ENCODE data around the gene CACNA1B.

Gene CACNA1B

GRCh38 chr9:137988051-137988450 is 110.5 kb downstream of the CACNA1B start:
- no peak for DNase-seq

GRCh38 chr9:137988701-137989100 is 111.1 kb downstream of the CACNA1B start:
- DNase-seq, result no peak

DNA sequence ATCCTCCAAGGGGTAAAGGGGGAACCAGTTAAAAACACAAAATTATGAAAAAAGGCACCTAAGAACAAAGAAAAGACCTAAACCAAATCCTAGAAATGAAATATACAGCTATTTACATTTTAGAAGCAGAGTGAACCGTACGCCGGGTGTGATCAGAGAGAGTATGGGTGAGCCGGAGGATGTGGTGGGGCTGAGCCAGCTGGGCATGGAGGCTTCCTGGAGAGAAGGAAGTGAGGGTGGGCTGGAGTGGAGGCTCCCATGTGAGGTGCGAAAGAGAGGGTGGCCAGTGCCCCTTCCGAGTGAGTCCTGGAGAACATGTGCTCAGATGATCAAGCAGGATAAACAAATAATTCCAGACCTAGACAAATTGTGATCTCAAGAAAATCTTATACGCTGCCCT is 111.6 kb downstream of the CACNA1B start:
- DNase-seq, result no peak

DNA sequence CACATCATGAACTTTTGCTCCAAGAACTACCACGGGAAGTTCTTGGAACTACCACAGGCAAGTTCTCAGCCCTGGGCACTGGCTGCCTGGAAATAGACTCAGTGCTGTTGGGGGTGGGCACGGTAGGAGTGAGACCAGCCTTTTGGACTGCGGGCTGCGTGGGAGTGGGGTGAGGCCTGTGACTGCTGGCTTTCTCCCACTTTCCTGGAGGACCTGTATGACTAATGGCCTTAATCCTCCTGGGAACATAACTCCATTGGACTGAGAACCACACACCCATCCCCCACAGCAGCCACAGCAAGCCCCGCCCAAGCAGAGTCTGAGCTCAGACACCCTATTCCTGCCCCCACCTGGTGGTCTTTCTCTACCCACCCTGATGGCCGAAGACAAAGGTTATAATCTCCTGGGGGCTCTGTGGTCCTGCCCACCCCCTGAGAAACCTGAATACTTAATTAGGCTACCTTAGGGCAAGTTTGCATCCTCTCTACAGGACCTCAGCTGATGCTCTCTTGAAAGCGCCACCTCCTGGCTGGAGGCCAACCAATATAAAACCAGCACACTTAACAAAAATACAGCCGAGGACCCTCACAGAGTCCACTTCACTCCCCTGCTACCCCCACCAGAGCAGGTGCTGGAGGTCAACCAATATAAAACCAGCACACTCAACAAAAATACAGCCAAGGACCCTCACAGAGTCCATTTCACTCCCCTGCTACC is 112.6 kb downstream of the CACNA1B start:
- no peak for DNase-seq

DNA sequence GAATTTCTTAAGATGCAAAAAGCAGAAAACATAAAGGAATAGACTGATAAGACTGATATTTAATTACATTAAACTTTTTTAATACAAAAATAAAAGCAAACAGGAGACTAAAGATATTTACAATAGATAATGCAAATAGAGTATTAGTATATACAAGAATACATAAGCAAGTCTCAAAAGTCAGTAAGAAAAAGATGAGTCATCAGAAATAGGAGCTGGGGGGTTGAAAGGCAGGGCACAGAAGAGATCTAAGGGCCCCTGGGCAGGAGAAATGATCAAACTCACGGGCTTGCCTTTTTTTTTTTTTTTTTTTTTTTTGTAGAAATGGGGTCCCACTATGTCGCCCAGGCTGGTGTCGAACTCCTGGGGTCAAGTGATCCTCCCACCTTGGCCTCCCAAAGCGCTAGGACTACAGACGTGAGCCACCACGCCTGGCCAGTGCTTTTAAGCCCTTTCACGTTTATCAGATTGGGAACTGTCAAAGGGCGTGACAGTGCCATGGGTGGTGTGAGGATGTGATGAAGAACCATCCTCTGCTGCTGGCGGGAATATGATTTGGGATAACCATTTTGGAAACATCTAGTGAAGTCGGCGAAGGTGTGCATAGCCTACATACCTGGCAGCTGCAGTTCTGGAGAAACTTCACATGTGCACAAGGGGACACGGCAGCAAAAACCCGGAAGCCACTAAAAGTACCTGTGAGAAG is 126.1 kb downstream of the CACNA1B start:
- DNase-seq, result no peak

DNA sequence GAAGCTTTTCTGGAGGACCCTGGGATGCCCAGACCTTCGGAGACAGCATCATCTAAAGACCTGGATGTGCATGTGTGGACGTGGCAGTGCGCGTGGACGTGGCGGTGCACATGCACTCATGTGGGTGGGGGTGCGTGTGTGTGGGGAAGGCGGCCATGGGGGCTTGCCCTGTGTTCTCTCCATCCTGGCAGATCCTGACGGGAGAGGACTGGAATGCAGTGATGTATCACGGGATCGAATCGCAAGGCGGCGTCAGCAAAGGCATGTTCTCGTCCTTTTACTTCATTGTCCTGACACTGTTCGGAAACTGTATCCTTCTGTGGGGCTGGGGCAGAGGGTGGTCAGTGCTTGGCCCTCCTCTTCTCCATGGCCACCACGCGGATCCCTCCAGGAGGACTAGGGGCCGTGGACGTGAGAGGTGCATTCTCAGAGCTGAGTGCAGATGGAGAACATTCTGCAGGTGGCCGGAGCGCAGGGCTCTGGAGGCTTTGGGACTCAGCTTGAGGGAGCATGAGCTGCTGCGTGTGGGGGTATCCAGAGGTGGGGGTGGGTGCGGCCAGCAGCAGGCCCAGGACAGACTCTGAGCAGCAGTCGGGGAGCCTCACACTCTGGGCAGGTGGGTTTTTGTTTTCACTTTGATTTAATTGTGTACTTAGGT is 129.1 kb downstream of the CACNA1B start:
- no peak for DNase-seq

- DNase-seq, result no peak
Observed at GRCh38 chr9:138007566-138007917, 130.0 kb downstream of the CACNA1B start.

DNA sequence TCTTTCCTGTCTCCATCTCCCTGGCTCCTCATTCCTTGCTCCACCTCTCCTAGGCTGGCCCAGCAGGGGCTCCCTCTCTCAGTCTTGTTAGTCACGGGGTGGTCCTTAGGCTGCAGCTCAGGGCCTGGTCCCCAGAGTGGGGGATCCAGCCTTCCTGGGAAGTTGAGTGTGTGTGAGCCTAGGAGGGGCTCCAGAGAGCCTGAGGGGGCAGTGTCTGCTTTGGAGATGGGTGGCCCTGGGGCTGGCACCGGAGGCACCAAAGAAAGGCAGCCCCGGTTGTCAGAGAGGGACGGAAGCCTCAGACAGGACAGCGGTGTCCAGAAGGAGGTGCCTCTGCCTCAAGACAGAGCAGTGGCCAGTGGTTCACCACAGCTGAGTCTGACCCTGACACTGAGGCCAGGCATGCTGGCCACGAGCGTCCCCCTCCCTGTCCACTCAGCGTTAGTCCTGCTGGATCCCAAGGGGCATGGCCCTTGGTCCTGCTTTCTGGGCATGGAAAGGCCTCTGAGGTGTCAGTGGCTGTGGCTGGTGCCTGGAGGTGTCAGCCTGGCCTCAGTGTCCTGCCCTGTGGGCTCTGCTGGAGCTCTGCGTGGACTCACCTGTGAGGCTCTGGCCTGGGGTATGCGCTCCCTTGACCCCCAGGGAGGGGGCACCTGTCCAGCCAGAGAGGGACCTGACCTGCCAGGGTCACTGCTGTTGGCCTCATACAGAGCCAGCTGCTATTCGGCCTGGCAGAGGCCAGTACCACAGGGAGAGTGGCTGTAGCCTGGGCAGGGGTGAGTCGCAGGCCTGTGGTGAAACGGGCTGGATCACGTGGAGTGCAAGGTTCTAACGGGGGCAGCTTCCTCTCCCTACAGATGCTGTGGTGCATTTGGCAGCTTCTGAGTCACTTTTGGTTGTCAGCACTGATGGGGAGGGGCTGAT is 130.6 kb downstream of the CACNA1B start:
- no peak for DNase-seq

- DNase-seq, result no peak
Observed at GRCh38 chr9:138009016-138009802, 131.6 kb downstream of the CACNA1B start.

GRCh38 chr9:138009803-138010690 is 132.5 kb downstream of the CACNA1B start:
- no peak for DNase-seq

GRCh38 chr9:138010861-138011260 is 133.3 kb downstream of the CACNA1B start:
- no peak for DNase-seq

DNA sequence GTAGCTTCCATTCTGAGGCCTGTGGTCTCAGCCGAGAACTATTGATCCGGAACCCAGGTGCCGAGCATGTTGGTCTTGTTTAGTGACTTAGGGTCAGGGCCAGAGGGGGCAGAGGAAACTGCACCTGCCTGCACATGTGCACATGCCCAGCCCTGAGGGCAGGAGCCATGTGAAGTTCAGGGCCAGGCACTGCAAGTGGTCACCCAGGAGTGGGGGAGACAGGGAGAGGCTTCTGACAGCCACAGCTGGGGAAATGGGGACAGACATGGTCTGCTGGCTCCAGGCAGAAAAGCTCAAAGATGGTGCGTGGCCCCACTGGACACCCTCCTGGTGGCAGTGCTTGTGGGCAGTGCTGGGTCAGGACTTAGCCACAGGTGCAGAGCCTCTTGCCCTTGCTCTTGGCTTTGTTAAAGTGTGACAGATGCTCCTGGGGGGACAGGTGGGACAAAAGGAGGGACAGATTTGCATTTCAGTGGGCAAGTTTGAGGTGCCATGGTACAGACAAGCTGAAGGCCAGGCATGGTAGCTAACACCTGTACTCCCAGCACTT is 134.4 kb downstream of the CACNA1B start:
- no peak for DNase-seq

DNA sequence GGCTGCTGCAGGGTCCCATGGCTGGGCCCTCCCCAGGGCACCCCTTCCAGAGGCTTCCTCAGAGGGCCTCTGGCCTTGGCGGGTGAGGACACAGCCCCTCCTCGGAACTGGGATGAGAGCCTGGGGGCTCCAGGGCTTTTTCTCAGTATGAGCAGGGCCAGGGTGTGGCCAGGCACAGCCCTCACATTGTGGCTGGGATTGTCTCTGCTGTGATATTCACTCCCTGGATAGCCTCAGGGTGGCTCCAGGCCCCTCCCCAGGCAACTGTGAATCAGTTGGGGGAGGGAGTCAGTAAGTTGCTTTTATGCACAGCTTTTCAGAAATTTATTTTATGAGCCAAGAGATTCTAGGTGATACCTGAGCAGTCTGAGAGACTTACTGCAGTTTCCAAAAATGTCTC is 135.7 kb downstream of the CACNA1B start:
- no peak for DNase-seq

- no peak for DNase-seq
Observed at GRCh38 chr9:138013836-138014562, 136.4 kb downstream of the CACNA1B start.

DNA sequence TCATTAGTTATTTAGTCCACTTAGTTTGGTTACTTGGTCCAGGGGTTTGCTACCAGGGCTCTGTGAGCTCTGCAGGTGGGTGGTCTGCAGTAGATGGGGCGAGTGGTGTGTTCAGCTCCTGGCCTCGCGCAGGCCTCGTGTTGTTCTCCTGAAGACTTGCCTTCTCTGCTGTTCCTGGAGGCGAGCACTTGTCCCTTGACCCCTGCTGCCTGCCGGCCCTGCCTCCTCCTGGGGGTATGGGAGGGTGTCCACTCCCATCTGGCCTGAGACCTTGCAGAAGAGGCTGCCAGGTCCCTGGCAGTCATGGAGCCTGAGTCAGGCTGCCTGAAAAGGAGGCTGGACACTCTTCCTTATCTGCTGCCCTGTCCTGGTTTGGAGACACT is 137.0 kb downstream of the CACNA1B start:
- no peak for DNase-seq

GRCh38 chr9:138015021-138015829 is 137.6 kb downstream of the CACNA1B start:
- DNase-seq, result no peak

DNA sequence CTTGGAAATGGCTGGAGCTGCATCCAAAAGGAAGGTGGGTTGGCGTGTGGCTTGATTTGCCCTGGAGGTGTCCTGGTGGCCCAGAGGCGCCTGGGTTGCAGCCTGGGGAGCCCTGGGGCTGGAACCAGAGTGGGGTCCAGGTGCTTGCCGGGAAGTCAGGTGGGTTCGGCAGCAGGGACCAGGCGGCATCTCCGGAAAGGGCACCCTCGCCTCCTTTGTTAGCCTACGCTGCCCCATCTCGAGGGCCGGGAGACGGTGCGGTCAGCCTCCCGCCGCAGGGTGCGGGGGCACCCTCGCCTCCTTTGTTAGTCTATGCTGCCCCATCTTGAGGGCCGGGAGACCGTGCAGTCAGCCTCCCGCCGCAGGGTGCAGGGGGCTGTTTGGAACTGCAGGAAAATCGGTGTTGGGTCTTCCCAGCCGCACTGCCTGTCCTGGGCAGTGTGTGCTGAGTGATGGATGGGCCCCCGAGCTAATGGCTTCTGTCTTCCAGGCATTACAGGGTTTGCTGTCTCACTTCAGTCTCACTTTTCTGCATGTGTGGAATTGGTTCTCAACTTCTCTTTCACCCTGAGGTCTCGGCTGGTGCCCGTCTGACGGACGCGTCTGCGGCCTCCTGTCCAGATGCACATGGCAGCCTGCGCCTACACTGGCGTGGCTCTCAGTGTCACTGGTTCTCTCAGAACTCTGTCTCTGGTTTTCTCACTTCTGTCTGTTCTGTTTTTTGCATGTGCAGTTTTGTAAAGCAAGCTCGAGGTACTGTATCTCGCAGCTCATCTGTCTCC is 139.0 kb downstream of the CACNA1B start:
- DNase-seq, result no peak

DNA sequence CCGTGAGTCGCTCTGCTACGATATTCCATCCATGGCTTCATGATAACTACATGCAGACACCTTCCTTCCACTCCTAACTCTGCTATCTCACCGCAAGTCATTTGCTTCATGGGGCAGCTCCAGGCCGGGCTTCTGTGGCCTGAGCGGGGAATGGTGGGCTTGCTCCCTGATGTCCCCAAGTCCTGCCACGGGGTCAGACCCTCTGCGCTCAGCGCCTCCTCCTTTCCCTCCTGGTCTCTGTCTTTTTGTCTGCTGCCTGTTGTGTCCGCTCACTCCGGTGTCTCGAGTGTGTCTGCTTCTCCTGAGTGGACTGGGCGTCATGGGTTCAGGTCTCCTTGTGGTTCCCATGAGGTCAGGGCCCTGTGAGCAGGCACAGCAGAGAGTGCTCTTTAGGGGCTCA is 139.6 kb downstream of the CACNA1B start:
- DNase-seq, result no peak

All from bone marrow (tissue), 2 donors.